Measurements from ENCODE around the gene PLSCR2.
"Not testable (repeated sequence)": the region's sequence is repeated elsewhere in the genome, so short reads cannot be mapped to it uniquely, and the experiment has no call there.

Gene PLSCR2

GRCh38 chr3:146499701-146500100, 30.3 kb upstream of the PLSCR2 start:
- H3K27ac ChIP-seq = no peak overlapping the region
- TF ChIP-seq CTCF (IDR thresholded peaks at IDR 0.05; ENCODE audit: low read depth, low read length) = no peak
- DNase-seq = no peak
- H3K9me3 ChIP-seq (ENCODE audit: severe bottlenecking) = no peaks in the 10 kb centered on the region
- no peaks in the 10 kb centered on the region for H3K27me3 ChIP-seq (ENCODE audit: insufficient read depth, low read depth, severe bottlenecking)
- no peaks in the 10 kb centered on the region for H3K36me3 ChIP-seq
- no peak overlapping the region for H3K4me3 ChIP-seq (ENCODE audit: low read depth, low read length)

GRCh38 chr3:146498002-146498736, 28.8 kb upstream of the PLSCR2 start:
- Histone ChIP-seq H3K9me3 (ENCODE audit: severe bottlenecking) (no peaks in the 10 kb centered on the region), H3K36me3 (no peaks in the 10 kb centered on the region), H3K27ac (no peak overlapping the region), H3K27me3 (ENCODE audit: insufficient read depth, low read depth, severe bottlenecking) (no peaks in the 10 kb centered on the region), H3K4me3 (ENCODE audit: low read depth, low read length) (no peak overlapping the region)
- TF ChIP-seq CTCF (IDR thresholded peaks at IDR 0.05; ENCODE audit: low read depth, low read length) = no peak
- no peak for DNase-seq

- not testable (repeated sequence) for H3K36me3 ChIP-seq; H3K27me3 ChIP-seq (ENCODE audit: insufficient read depth, low read depth, severe bottlenecking); DNase-seq; H3K4me3 ChIP-seq (ENCODE audit: low read depth, low read length); H3K9me3 ChIP-seq (ENCODE audit: severe bottlenecking); H3K27ac ChIP-seq
Observed at GRCh38 chr3:146497145-146497843, 27.9 kb upstream of the PLSCR2 start.

- H3K4me3 ChIP-seq (ENCODE audit: low read depth, low read length) = no peak overlapping the region
- no peak overlapping the region for H3K27ac ChIP-seq
- no peaks in the 10 kb centered on the region for H3K9me3 ChIP-seq (ENCODE audit: severe bottlenecking)
- H3K27me3 ChIP-seq (ENCODE audit: insufficient read depth, low read depth, severe bottlenecking) = no peaks in the 10 kb centered on the region
- TF ChIP-seq CTCF (IDR thresholded peaks at IDR 0.05; ENCODE audit: low read depth, low read length) = no peak
- DNase-seq = no peak
- H3K36me3 ChIP-seq = no peaks in the 10 kb centered on the region
Observed at GRCh38 chr3:146496726-146497125, 27.4 kb upstream of the PLSCR2 start.

- Histone ChIP-seq H3K27ac (no peak overlapping the region), H3K9me3 (ENCODE audit: severe bottlenecking) (no peaks in the 10 kb centered on the region), H3K27me3 (ENCODE audit: insufficient read depth, low read depth, severe bottlenecking) (no peaks in the 10 kb centered on the region), H3K36me3 (no peaks in the 10 kb centered on the region), H3K4me3 (ENCODE audit: low read depth, low read length) (no peak overlapping the region)
- TF ChIP-seq CTCF (IDR thresholded peaks at IDR 0.05; ENCODE audit: low read depth, low read length) = no peak
- no peak for DNase-seq
Observed at GRCh38 chr3:146496251-146496650, 26.9 kb upstream of the PLSCR2 start.

- H3K36me3 ChIP-seq = no peaks in the 10 kb centered on the region
- H3K4me3 ChIP-seq (ENCODE audit: low read depth, low read length) = no peak overlapping the region
- no peaks in the 10 kb centered on the region for H3K9me3 ChIP-seq (ENCODE audit: severe bottlenecking)
- TF ChIP-seq CTCF (IDR thresholded peaks at IDR 0.05; ENCODE audit: low read depth, low read length) = no peak
- no peaks in the 10 kb centered on the region for H3K27me3 ChIP-seq (ENCODE audit: insufficient read depth, low read depth, severe bottlenecking)
- no peak overlapping the region for H3K27ac ChIP-seq
- DNase-seq = no peak
Observed at GRCh38 chr3:146493761-146494160, 24.4 kb upstream of the PLSCR2 start.
